Panc1 (cell line): ENCODE measurements around the gene COL5A1.

Experiments used
- CTCF ChIP-seq: fragments of 450-650 bp; IDR thresholded peaks from 2 replicates; pipeline ENCODE4 v1.5.1; 2017; ENCODE audit warnings: mild to moderate bottlenecking
- POLR2AphosphoS5 ChIP-seq: IDR thresholded peaks from 2 replicates; pipeline ENCODE4 v1.6.1; 2012; ENCODE audit warnings: mild to moderate bottlenecking, low read depth, low read length, moderate library complexity
- SIN3A ChIP-seq: IDR thresholded peaks from 2 replicates; pipeline ENCODE4 v1.6.1; 2012; ENCODE audit warnings: low read depth, mild to moderate bottlenecking, low read length, moderate library complexity, borderline replicate concordance; ENCODE audit not compliant: insufficient read depth
- TCF7L2 ChIP-seq: IDR thresholded peaks from 2 replicates; pipeline ENCODE4 v1.6.1; 2011; ENCODE audit warnings: mild to moderate bottlenecking, low read depth, low read length, inconsistent platforms
- TF ChIP-seq, protein P1 (sequence below), 2 experiments: IDR thresholded peaks; 2 replicates each; pipeline ENCODE4 v1.6.1; 2011 to 2012; ENCODE audit warnings: low read depth in 2 of 2, control low read depth in 1 of 2, low read length in 1 of 2, mild to moderate bottlenecking in 1 of 2, moderate library complexity in 1 of 2; ENCODE audit not compliant: insufficient read depth in 1 of 2

DNA sequence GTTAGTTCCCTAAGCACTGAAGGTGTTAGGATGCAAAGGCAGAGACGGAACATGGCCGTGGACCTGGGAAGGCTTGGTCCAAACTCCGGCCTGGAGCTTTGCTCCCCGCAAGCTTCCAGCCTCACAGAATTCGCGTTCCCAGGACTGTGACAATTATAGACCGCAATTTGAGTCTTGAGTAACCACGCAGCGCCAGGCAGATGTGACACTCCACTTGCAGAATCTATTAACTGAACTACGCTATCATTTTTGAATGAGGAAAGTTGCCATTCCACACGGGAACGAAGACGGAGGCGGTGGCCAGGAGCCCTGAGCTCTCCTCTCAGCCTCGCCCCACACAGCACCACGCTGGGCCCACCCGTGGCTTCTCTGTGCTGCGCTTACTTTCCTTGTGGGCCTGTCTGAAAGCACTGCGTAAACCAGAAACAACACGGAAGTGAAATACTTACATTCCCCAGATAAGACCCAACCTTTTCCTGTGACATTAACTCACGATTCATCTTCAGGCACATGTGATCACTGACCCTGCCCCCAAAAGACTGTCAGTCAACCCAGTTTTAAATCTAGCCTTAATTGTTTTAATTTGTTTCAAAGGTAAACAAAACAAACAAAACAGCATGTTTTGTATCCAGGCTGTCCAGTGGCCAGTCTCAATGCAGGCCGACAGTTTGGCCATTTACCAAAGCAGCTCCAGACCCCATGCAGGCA lies 16.1 kb upstream of the COL5A1 start:
- no peak for TF ChIP-seq CTCF
- TF ChIP-seq POLR2AphosphoS5: no peak
- TF ChIP-seq, protein P1, sequence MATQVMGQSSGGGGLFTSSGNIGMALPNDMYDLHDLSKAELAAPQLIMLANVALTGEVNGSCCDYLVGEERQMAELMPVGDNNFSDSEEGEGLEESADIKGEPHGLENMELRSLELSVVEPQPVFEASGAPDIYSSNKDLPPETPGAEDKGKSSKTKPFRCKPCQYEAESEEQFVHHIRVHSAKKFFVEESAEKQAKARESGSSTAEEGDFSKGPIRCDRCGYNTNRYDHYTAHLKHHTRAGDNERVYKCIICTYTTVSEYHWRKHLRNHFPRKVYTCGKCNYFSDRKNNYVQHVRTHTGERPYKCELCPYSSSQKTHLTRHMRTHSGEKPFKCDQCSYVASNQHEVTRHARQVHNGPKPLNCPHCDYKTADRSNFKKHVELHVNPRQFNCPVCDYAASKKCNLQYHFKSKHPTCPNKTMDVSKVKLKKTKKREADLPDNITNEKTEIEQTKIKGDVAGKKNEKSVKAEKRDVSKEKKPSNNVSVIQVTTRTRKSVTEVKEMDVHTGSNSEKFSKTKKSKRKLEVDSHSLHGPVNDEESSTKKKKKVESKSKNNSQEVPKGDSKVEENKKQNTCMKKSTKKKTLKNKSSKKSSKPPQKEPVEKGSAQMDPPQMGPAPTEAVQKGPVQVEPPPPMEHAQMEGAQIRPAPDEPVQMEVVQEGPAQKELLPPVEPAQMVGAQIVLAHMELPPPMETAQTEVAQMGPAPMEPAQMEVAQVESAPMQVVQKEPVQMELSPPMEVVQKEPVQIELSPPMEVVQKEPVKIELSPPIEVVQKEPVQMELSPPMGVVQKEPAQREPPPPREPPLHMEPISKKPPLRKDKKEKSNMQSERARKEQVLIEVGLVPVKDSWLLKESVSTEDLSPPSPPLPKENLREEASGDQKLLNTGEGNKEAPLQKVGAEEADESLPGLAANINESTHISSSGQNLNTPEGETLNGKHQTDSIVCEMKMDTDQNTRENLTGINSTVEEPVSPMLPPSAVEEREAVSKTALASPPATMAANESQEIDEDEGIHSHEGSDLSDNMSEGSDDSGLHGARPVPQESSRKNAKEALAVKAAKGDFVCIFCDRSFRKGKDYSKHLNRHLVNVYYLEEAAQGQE (IDR thresholded peaks at IDR 0.05; ENCODE audit: insufficient read depth in 1 of 2, low read depth in 2 of 2, low read length in 1 of 2): no peak
- no peak for TF ChIP-seq TCF7L2
- TF ChIP-seq SIN3A: no peak
